Measurements from ENCODE around the gene DHRSX.

- TF ChIP-seq CTCF (IDR thresholded peaks at IDR 0.05): no peak
- no peak for TF ChIP-seq EZH2phosphoT487 (IDR thresholded peaks at IDR 0.05)
- no peak for TF ChIP-seq EZH2 (IDR thresholded peaks at IDR 0.05)
Observed at GRCh38 chrX:2316534-2316933, 184.2 kb downstream of the DHRSX start.

All from neural progenitor cell (in vitro differentiated cells).